ENCODE results near the gene CBX1.

CBX1 gene

GRCh38 chr17:48071654-48072053 lies 29.6 kb downstream of the CBX1 start:
- TF ChIP-seq GATA3 (IDR thresholded peaks at IDR 0.05; ENCODE audit: low read depth, low read length) (no peak), GATA2 (IDR thresholded peaks at IDR 0.05; ENCODE audit: low read depth, low read length) (no peak)

GRCh38 chr17:48070195-48070594 lies 31.1 kb downstream of the CBX1 start:
- TF ChIP-seq GATA3 (IDR thresholded peaks at IDR 0.05; ENCODE audit: low read depth, low read length) (no peak), GATA2 (IDR thresholded peaks at IDR 0.05; ENCODE audit: low read depth, low read length) (no peak)

- TF ChIP-seq GATA3 (IDR thresholded peaks at IDR 0.05; ENCODE audit: low read depth, low read length) (no peak), GATA2 (IDR thresholded peaks at IDR 0.05; ENCODE audit: low read depth, low read length) (no peak)
Measured at GRCh38 chr17:48068491-48068961, 32.8 kb downstream of the CBX1 start.

- TF ChIP-seq GATA3 (IDR thresholded peaks at IDR 0.05; ENCODE audit: low read depth, low read length), result no peak
- no peak for TF ChIP-seq GATA2 (IDR thresholded peaks at IDR 0.05; ENCODE audit: low read depth, low read length)
Measured at GRCh38 chr17:48067245-48067644, 34.0 kb downstream of the CBX1 start.

GRCh38 chr17:48066656-48067055 lies 34.6 kb downstream of the CBX1 start:
- no peak for TF ChIP-seq GATA3 (IDR thresholded peaks at IDR 0.05; ENCODE audit: low read depth, low read length)
- TF ChIP-seq GATA2 (IDR thresholded peaks at IDR 0.05; ENCODE audit: low read depth, low read length), result no peak

GRCh38 chr17:48066192-48066591 lies 35.1 kb downstream of the CBX1 start:
- TF ChIP-seq GATA2 (IDR thresholded peaks at IDR 0.05; ENCODE audit: low read depth, low read length), result no peak
- no peak for TF ChIP-seq GATA3 (IDR thresholded peaks at IDR 0.05; ENCODE audit: low read depth, low read length)

GRCh38 chr17:48064638-48065037 lies 36.6 kb downstream of the CBX1 start:
- TF ChIP-seq GATA2 (IDR thresholded peaks at IDR 0.05; ENCODE audit: low read depth, low read length), result no peak
- TF ChIP-seq GATA3 (IDR thresholded peaks at IDR 0.05; ENCODE audit: low read depth, low read length), result no peak

- TF ChIP-seq GATA3 (IDR thresholded peaks at IDR 0.05; ENCODE audit: low read depth, low read length) (no peak), GATA2 (IDR thresholded peaks at IDR 0.05; ENCODE audit: low read depth, low read length) (no peak)
Measured at GRCh38 chr17:48062273-48062672, 39.0 kb downstream of the CBX1 start.

- no peak for TF ChIP-seq GATA3 (IDR thresholded peaks at IDR 0.05; ENCODE audit: low read depth, low read length)
- no peak for TF ChIP-seq GATA2 (IDR thresholded peaks at IDR 0.05; ENCODE audit: low read depth, low read length)
Measured at GRCh38 chr17:48060249-48060648, 41.0 kb downstream of the CBX1 start.

GRCh38 chr17:48059125-48059668 lies 42.1 kb downstream of the CBX1 start:
- TF ChIP-seq GATA3 (IDR thresholded peaks at IDR 0.05; ENCODE audit: low read depth, low read length) (no peak), GATA2 (IDR thresholded peaks at IDR 0.05; ENCODE audit: low read depth, low read length) (no peak)

GRCh38 chr17:48058393-48059124 lies 42.7 kb downstream of the CBX1 start:
- no peak for TF ChIP-seq GATA2 (IDR thresholded peaks at IDR 0.05; ENCODE audit: low read depth, low read length)
- no peak for TF ChIP-seq GATA3 (IDR thresholded peaks at IDR 0.05; ENCODE audit: low read depth, low read length)

- TF ChIP-seq GATA2 (IDR thresholded peaks at IDR 0.05; ENCODE audit: low read depth, low read length), result no peak
- no peak for TF ChIP-seq GATA3 (IDR thresholded peaks at IDR 0.05; ENCODE audit: low read depth, low read length)
Measured at GRCh38 chr17:48057626-48058025, 43.7 kb downstream of the CBX1 start.

GRCh38 chr17:48056879-48057278 lies 44.4 kb downstream of the CBX1 start:
- TF ChIP-seq GATA3 (IDR thresholded peaks at IDR 0.05; ENCODE audit: low read depth, low read length), result no peak
- no peak for TF ChIP-seq GATA2 (IDR thresholded peaks at IDR 0.05; ENCODE audit: low read depth, low read length)

- TF ChIP-seq GATA3 (IDR thresholded peaks at IDR 0.05; ENCODE audit: low read depth, low read length) (no peak), GATA2 (IDR thresholded peaks at IDR 0.05; ENCODE audit: low read depth, low read length) (no peak)
Measured at GRCh38 chr17:48056246-48056745, 45.0 kb downstream of the CBX1 start.

All from SH-SY5Y (cell line).